Measurements from ENCODE around the gene TUFT1.

GRCh38 chr1:151511636-151512215, 28.4 kb upstream of the TUFT1 start:
- TF ChIP-seq CTCF (IDR thresholded peaks at IDR 0.05) (no peak), POLR2A (IDR thresholded peaks at IDR 0.05) (no peak), POLR2AphosphoS5 (IDR thresholded peaks at IDR 0.05; ENCODE audit: insufficient read depth in 1 of 2, low read depth in 1 of 2) (no peak)

All from vagina (tissue), 2 donors.